Neural cell (in vitro differentiated cells): ENCODE results near the gene DOK7. TPM values are rescaled to one million over a fixed set of nuclear protein-coding genes. Genes with fewer than 3 reads are reported as not detected.

Experiments
- H2AFZ ChIP-seq: fragments of 200-600, 300-800 bp; sonication (generic), shearing (Covaris generic); 2 replicates; pipeline ENCODE4 v1.6.0; 2014; ENCODE audit warnings: low read depth, mild to moderate bottlenecking, antibody characterized with exemption, low read length, moderate library complexity
- H3F3A ChIP-seq: fragments of 200-600 bp; shearing (Covaris generic); 2 replicates; pipeline ENCODE4 v1.6.1; 2016; ENCODE audit warnings: mild to moderate bottlenecking, moderate library complexity, mixed read lengths, antibody characterized with exemption, low read length; ENCODE audit not compliant: insufficient read depth, poor library complexity, severe bottlenecking
- H3K27ac ChIP-seq: fragments of 200-600, 300-800 bp; sonication (generic), shearing (Covaris generic); 2 replicates; pipeline ENCODE4 v1.5.1; 2014; ENCODE audit warnings: mild to moderate bottlenecking, low read length, moderate library complexity
- H3K27me3 ChIP-seq: fragments of 300-800, 200-600 bp; sonication (generic), shearing (Covaris generic); 2 replicates; pipeline ENCODE4 v1.6.0; 2014; ENCODE audit warnings: mild to moderate bottlenecking, low read depth, low read length, moderate library complexity; ENCODE audit not compliant: insufficient read depth
- H3K36me3 ChIP-seq: fragments of 300-800, 200-600 bp; sonication (generic), shearing (Covaris generic); 2 replicates; pipeline ENCODE4 v1.5.1; 2014; ENCODE audit warnings: mild to moderate bottlenecking, antibody characterized with exemption, low read length, moderate library complexity; ENCODE audit not compliant: insufficient read depth
- H3K4me2 ChIP-seq: fragments of 300-800, 200-600 bp; sonication (generic), shearing (Covaris generic); 2 replicates; pipeline ENCODE4 v1.6.0; 2014; ENCODE audit warnings: mild to moderate bottlenecking, low read length
- H3K4me3 ChIP-seq: fragments of 300-800, 200-600 bp; sonication (generic), shearing (Covaris generic); 2 replicates; pipeline ENCODE4 v1.5.1; 2014; ENCODE audit warnings: mild to moderate bottlenecking, low read length, moderate library complexity
- H3K79me2 ChIP-seq: fragments of 200-600 bp; shearing (Covaris generic); replicated peaks from 2 replicates; pipeline ENCODE4 v1.6.0; 2014; ENCODE audit warnings: mild to moderate bottlenecking, low read length, moderate library complexity; ENCODE audit not compliant: insufficient read depth
- H3K9ac ChIP-seq: fragments of 300-800, 200-600 bp; sonication (generic), shearing (Covaris generic); 2 replicates; pipeline ENCODE4 v1.6.1; 2016; ENCODE audit warnings: mild to moderate bottlenecking, low read length, mixed read lengths
- H3K9me2 ChIP-seq: fragments of 200-600 bp; shearing (Covaris generic); 2 replicates; pipeline ENCODE4 v1.6.1; 2016; ENCODE audit warnings: mild to moderate bottlenecking, low read length, mixed read lengths; ENCODE audit not compliant: insufficient read depth
- H3K9me3 ChIP-seq: fragments of 200-600, 300-800 bp; sonication (generic), shearing (Covaris generic); 2 replicates; pipeline ENCODE4 v1.6.1; 2016; ENCODE audit warnings: mild to moderate bottlenecking, mixed run types, low read length, moderate library complexity, mixed read lengths
- H4K20me1 ChIP-seq: fragments of 200-600 bp; shearing (Covaris generic); 2 replicates; pipeline ENCODE4 v1.6.1; 2016; ENCODE audit warnings: mild to moderate bottlenecking, mixed run types; ENCODE audit not compliant: insufficient read depth
- CTCF ChIP-seq: fragments of 450-650 bp; IDR thresholded peaks from 2 replicates; pipeline ENCODE4 v1.5.1; 2014; ENCODE audit warnings: antibody characterized with exemption, mild to moderate bottlenecking, moderate library complexity; ENCODE audit not compliant: poor library complexity, severe bottlenecking
- EP300 ChIP-seq: fragments of 450-650 bp; conservative IDR thresholded peaks from 2 replicates; pipeline ENCODE4 v1.6.1; 2014; ENCODE audit warnings: antibody characterized with exemption, mild to moderate bottlenecking, moderate library complexity; ENCODE audit not compliant: poor library complexity, severe bottlenecking
- EZH2 ChIP-seq: fragments of 200-600, 300-800 bp; shearing (Covaris generic), sonication (generic); IDR thresholded peaks from 2 replicates; pipeline ENCODE4 v1.6.1; 2014; ENCODE audit warnings: antibody characterized with exemption, low read length, borderline replicate concordance, mild to moderate bottlenecking; ENCODE audit not compliant: insufficient read depth, poor library complexity, severe bottlenecking
- MXI1 ChIP-seq: fragments of 450-650 bp; conservative IDR thresholded peaks from 2 replicates; pipeline ENCODE4 v1.6.1; 2014; ENCODE audit warnings: antibody characterized with exemption, mild to moderate bottlenecking; ENCODE audit not compliant: poor library complexity, severe bottlenecking
- POLR2AphosphoS5 ChIP-seq: IDR thresholded peaks from 2 replicates; pipeline ENCODE4 v1.6.1; 2012
- RAD21 ChIP-seq: fragments of 450-650 bp; conservative IDR thresholded peaks from 2 replicates; pipeline ENCODE4 v1.6.1; 2014; ENCODE audit warnings: antibody characterized with exemption, mild to moderate bottlenecking, moderate library complexity
- REST ChIP-seq: IDR thresholded peaks from 2 replicates; pipeline ENCODE4 v1.6.1; 2012; ENCODE audit warnings: borderline replicate concordance
- SMC3 ChIP-seq: fragments of 450-650 bp; conservative IDR thresholded peaks from 2 replicates; pipeline ENCODE4 v1.6.1; 2014; ENCODE audit warnings: antibody characterized with exemption, mild to moderate bottlenecking, moderate library complexity; ENCODE audit not compliant: poor library complexity
- TAF1 ChIP-seq: IDR thresholded peaks from 2 replicates; pipeline ENCODE4 v1.6.1; 2012; ENCODE audit warnings: low read depth
- polyA plus RNA-seq: library from polyadenylated mRNA; depleted of rRNA; stranded (reverse); fragments of >200 nt; gene quantifications from 2 replicates; pipeline ENCODE4 v1.2.3, GENCODE V29; 2014

Gene DOK7
- polyA plus RNA-seq, 1 donor from 2014 or later, result 0.66 TPM

GRCh38 chr4:3500634-3501101 is 37.6 kb downstream of the DOK7 start:
- Histone ChIP-seq H3K27ac (no peak overlapping the region), H3K4me3 (no peak overlapping the region), H3F3A (no peaks in the 10 kb centered on the region), H4K20me1 (no peaks in the 10 kb centered on the region), H3K9me3 (no peaks in the 10 kb centered on the region), H3K36me3 (no peaks in the 10 kb centered on the region), H3K79me2 (no peaks in the 10 kb centered on the region), H3K4me2 (no peak overlapping the region), H3K27me3 (no peaks in the 10 kb centered on the region), H2AFZ (no peak overlapping the region), H3K9me2 (no peaks in the 10 kb centered on the region), H3K9ac (no peak overlapping the region)
- TF ChIP-seq EZH2 (no peak), EP300 (no peak), POLR2AphosphoS5 (no peak), TAF1 (no peak), CTCF (no peak), MXI1 (no peak), RAD21 (no peak), REST (no peak), SMC3 (no peak)

GRCh38 chr4:3501126-3501824 is 38.2 kb downstream of the DOK7 start:
- no peaks in the 10 kb centered on the region for H3F3A ChIP-seq
- no peak overlapping the region for H2AFZ ChIP-seq
- no peaks in the 10 kb centered on the region for H3K27me3 ChIP-seq
- no peaks in the 10 kb centered on the region for H3K9me2 ChIP-seq
- H4K20me1 ChIP-seq, result no peaks in the 10 kb centered on the region
- no peak overlapping the region for H3K27ac ChIP-seq
- no peak overlapping the region for H3K4me3 ChIP-seq
- H3K79me2 ChIP-seq, result no peaks in the 10 kb centered on the region
- H3K9ac ChIP-seq, result no peak overlapping the region
- H3K36me3 ChIP-seq, result no peaks in the 10 kb centered on the region
- no peak overlapping the region for H3K4me2 ChIP-seq
- no peak for TF ChIP-seq EP300
- no peak for TF ChIP-seq RAD21
- TF ChIP-seq REST, result no peak
- no peak for TF ChIP-seq SMC3
- no peak for TF ChIP-seq TAF1
- no peak for TF ChIP-seq CTCF
- no peak for TF ChIP-seq EZH2
- no peak for TF ChIP-seq MXI1
- no peak for TF ChIP-seq POLR2AphosphoS5
- no peaks in the 10 kb centered on the region for H3K9me3 ChIP-seq
